Globus pallidus (tissue), 1 donor: ENCODE data around the gene RECK.

Experiments
- DNase-seq: peaks from one replicate; pipeline ENCODE4 v3.0.0-alpha.2; 2015; ENCODE audit warnings: low spot score

RECK gene

GRCh38 chr9:36029202-36029601 is 7.5 kb upstream of the RECK start:
- no peak for DNase-seq

DNA sequence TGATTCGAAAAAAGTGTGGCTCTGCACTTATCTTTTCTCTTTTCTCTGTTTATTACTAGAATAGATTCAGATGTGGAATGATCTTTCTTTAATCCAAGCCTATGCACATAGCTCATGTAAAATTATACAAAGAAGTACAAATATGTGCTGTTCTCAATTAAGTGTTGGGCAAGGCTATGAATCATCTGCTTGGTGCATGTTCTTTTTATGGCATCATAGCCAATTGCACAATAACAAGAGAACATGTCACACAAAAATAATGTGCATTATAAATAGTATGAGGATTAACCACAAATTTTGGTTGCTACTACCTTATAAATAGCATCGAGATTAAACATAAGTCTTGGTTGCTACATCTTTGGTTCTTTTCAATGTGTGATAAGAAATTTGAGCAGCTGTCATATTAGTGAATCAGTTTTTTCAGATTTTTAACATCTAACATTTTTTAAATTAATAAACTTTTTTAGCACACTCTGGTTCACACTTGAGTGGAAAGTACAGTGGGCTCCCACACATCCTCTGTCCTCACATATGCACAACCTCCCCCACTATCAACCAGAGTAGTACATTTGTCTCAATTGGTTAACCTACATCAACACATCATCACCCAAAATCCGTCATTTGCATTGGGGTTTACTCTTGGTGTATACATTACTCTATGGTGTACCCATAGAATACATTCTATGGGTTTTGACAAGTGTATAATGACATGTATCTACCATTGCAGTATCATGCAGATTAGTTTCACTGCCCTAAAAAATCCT is 6.8 kb upstream of the RECK start:
- no peak for DNase-seq

DNA sequence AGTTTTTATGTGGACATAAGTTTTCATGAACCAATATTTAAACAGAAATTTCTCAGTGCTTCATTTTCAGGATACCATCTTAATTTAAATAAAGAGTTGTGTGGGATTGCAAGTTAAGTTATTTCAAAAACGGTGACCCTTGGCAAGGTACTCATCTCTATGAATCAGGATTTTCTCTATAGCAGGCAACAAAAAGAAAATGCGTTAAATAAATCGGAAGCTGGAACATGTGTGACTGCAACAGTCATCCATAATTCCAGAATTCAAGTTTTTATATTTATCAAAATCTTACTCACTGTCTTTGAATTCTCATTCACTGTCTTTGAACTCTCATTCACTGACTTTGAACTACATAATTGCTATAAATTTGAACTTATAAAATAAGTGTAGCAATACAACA is 5.8 kb upstream of the RECK start:
- DNase-seq, result no peak

GRCh38 chr9:36031774-36032555 is 4.7 kb upstream of the RECK start:
- DNase-seq, result no peak

DNA sequence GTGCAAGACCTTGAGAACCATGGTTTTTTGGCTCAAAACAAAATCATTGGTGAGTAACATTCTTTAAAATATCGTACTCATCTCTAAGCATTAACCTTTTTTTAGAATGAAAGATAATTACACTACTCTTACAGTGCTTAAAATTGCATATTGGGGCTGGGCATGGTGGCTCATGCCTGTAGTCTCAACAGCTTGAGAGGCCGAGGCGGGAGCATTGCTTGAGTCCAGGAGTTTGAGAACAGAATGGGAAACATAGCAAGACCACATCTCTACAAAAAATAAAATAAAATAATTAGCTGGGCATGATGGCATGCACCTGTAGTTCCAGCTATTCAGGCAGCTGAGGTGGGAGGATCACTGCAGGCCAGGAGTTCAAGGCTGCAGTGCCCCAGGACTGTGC is 2.9 kb upstream of the RECK start:
- no peak for DNase-seq

GRCh38 chr9:36034234-36034633 is 2.5 kb upstream of the RECK start:
- DNase-seq, result no peak

DNA sequence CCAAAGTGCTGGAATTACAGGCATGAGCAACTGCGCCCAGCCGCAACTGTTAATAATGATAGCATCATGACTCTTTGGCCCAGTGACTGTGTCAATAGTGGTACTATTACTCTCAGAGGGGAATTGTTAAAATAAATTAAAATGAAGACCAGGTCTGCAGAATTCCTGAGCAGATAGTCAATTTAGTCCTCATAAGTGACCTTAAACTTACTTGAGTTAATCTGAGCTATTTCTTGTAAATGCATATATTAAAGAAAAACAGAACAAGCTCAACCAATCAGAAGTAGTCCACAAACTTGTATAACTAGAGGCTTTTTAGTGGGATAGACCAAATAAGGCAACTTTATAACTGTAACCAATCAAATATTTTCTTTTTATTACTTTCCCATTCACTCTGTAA is 1.7 kb upstream of the RECK start:
- no peak for DNase-seq

- DNase-seq, result no peak
These were observed 397 bp upstream of the RECK start for GRCh38 chr9:36036253-36036779.

GRCh38 chr9:36037549-36038122 is 923 bp downstream of the RECK start:
- peak; percentile 57 for DNase-seq

DNA sequence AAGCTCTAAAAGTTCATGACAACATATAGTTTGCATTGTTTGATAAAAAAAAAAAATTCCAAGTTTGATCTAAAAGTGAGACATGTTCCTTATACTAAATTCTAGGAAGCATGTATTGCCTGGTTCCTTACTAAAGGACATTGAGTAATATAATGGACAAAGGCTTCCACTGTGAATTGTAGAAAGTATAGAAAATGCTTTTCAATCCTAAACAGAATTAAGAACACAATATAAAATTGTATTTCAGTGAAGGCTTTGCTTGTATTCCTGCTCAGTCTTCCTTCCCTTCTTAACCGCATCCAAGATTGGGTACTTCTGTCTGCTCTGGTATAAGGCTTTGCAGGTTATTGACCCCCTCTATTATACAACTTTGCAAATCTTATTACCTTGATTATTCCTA is 2.4 kb downstream of the RECK start:
- no peak for DNase-seq

GRCh38 chr9:36039696-36040095 is 3.0 kb downstream of the RECK start:
- no peak for DNase-seq

DNA sequence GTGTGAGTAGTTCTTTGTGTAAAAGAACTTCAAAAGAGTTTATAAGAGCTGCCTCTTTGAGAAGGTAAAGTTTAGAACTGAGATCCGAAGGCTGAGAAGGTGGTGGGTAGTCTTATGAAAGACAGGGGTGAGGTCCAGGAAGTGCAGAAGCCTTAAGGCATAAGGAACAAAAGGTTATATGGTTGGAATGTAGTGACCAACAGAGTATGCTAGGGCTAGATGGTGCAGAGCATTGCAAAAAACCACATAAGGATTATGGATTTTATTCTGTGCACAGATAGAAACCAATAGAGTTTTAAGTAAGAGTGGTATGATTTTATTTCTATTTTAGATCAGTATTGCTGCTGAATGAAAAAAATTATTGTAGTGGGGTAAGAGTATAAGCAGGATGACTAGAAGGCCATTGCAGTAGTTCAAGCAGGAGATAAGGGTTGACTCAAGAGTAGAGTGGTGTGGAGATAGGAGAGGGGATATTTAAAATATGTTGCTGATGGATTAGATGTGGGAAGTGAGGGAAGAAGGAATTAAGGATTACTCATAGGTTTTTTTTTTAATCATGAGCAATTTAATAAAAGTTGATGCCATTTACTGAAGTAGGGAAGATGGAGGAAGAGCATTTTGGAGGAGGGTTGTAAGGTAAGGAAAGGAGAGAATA is 3.7 kb downstream of the RECK start:
- DNase-seq, result no peak

- DNase-seq, result peak; percentile 29
These were observed 4.8 kb downstream of the RECK start for GRCh38 chr9:36041506-36041905.

- DNase-seq, result no peak
These were observed 8.9 kb downstream of the RECK start for GRCh38 chr9:36045610-36046009.

GRCh38 chr9:36046923-36047322 is 10.2 kb downstream of the RECK start:
- no peak for DNase-seq

DNA sequence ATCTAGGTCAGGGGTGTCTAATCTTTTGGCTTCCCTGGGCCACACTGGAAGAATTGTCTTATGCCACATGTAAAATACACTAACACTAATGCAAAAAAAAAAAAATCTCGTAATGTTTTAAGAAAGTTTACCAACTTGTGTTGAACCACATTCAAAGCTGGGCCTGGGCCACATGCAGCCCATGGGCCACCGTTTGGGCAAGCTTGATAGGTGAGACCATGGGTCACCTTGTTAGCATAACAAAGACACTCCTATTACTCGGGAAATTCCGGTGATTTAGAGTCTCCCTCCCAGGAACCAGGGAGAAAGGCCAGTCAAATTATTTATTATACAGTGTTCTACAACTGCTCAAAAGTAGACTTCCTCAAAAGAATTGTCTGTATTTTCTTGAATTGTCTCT is 12.7 kb downstream of the RECK start:
- DNase-seq, result no peak

GRCh38 chr9:36050476-36050875 is 13.8 kb downstream of the RECK start:
- DNase-seq, result no peak

DNA sequence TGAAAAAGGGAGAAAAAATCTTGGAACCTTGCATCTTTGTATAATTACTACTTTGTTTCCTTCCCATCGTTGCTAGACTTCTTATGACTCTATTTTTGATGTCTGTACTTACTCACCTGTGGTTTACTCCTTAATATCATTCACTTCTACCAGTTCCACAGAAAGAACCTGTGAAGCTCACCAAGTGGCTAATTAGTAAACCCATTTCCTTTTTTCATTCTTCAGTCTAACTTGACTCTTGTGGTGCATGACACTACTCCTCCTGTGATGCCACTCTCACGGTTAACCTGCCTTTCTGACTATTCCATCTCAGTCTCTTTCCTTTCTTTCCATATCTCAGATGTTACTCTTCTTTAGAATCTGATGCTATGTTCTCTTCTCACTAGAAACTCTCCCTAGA is 14.6 kb downstream of the RECK start:
- DNase-seq, result no peak

- no peak for DNase-seq
These were observed 17.3 kb downstream of the RECK start for GRCh38 chr9:36053971-36054370.

DNA sequence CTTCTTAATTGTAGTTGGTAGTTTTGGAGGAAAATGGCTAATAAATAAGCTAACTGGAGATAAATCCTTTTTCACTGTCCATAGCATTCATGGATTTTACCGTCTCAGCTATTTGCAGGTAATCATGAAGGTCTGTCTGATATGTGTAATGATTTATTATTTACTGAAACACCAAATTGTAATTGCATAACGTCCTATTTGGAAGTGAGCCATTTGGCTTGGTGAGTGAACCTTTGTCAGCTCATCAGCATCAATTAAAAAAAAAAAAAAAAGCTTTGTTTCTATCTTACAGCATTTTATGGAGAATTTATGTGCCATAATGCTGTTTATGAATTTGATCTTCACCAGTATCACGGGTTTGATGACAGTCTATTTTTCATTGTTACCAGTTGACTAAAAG is 20.2 kb downstream of the RECK start:
- DNase-seq, result no peak

DNA sequence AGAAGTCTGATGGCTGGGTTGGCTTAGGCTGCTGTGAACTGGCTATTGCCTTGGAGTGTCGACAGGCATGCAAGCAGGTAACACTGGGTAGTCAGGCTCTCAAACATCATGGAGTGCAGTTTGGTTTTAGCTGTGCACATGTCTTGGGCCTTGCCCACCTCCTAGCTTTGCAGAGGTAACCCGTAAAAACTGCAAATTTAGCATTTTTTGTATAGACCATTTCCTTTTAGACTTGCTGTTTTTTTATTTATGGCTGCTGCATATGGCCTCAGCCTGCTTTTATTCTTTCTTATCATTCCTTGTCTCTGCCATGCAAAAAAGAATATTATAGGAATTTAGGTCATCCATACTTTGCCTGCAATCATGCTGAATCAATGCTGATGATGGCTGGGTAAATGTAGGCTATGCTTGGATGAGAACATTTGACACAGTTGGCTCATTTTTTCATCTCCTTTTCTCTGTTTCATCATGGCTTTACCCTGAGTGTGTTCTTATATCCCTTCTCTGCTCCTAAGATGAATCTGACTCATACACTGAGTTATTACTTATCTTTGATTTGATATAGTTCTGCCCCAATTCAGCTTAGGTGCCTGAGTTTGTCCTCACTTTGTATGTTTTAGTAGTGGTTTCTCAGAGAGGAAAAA is 27.2 kb downstream of the RECK start:
- DNase-seq, result no peak

GRCh38 chr9:36064448-36065037 is 27.8 kb downstream of the RECK start:
- no peak for DNase-seq
